ENCODE measurements around the gene RPS25.
"Not testable (repeated sequence)": the region's sequence is repeated elsewhere in the genome, so short reads cannot be mapped to it uniquely, and the experiment has no call there.

Gene RPS25

DNA sequence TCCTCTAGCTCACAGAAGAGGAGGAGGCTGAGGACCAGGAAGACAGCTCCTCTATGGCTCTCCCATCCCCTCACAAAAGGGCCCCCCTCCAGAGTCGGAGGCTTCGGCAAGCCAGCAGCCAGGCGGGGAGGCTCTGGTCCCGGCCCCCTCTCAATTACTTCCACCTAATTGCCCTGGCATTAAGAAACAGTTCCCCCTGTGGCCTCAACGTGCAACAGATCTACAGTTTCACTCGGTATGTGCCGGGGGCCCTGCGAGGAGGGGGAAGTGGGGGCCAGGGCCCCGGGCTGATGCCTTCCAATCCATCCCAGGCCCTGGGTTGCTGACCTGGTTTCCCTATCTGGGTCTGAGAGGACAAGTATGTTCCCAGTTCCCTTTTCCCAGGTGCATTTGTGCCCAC lies 38.7 kb downstream of the RPS25 start:
- no peak for FAIRE-seq
- DNase-seq (ENCODE audit: extremely low spot score, insufficient read length, low read depth) = no peak

DNA sequence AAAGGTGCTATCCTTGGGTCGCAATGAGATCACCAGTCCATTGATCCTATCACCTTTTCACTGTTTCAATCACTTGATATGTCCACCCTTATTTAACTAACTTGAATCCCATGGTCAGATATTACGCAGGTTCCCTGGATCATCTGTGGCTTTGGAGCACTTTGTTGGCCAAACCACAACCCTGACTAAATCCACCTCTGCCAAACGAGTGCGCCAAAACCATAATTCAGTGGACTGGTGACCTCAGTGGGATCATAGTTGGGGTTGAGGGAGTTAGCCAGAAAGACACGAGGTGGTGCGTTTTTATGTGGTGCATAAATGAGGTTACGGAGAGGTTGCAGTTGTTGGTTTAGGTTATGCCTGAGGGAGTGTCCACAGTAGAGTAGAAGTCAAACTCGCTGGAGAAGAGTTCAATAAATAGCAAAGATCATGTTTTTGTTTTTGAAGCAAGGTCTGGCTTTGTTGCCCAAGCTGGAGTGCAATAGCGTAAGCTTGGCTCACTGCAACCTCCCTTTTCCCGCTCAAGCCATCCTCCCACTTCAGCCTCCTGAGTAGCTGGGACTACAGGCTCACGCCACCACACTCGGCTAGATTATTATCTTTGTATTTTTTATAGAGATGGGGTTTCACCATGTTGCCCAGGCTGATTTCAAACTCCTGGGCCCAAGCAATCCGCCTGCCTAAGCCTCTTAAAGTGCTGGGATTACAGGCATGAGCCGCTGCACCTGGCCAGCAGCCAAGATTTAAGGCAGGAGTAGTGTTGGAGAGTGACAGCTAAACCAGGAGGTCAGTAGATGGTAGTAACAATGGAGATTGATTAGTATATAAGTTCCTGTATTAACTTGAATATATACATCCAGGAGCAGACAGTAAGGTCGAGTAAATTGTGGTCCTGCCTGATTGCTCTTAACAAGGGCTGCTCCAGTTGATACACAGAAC lies 42.1 kb downstream of the RPS25 start:
- FAIRE-seq (no peak), DNase-seq (ENCODE audit: extremely low spot score, insufficient read length, low read depth) (no peak)

DNA sequence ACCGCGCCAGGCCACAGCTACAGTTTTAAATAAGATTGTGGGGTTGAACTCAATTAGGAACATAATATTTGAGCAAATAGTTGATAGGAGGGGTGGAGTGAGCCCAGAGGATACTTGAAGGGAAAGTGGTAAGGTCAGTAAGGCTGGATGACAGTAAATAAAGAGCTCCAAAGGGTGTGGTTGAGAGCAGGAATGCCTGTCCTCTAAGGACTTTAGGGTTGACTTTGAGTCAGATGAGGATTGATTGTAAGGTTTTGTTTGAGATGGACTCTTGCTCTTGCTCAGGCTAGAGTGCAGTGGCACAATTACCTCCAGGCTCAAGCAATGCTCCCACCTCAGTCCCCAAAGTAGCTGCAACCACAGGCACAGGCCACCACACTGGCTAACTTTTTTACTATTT lies 44.2 kb downstream of the RPS25 start:
- FAIRE-seq (no peak), DNase-seq (ENCODE audit: extremely low spot score, insufficient read length, low read depth) (no peak)

DNA sequence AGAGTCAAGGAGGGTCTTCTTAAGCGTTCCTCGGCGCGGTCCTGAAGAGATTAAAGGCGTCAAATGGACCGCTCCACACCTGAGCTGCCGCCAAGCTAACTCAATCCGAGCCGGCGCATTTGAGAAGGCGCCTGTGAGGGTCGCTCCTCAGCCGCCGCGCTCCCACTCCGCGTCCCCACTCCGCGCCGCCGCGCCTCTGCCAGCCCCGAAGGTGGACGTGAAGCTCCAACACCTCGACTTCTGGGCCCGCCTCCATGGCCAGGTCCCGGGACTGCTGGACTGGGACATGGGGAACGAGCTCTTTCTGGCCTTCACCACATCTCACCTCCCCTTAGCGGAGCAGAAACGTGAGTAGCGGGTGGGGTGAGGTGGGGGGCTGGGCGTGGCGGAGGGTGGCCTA lies 46.5 kb downstream of the RPS25 start, which contains the start of gene FOXR1:
TSS of gene FOXR1 (plus strand) at position 116 of the 400 bp plus-strand sequence. CDS start at position 287, 171 bp downstream.
- FAIRE-seq = no peak
- DNase-seq (ENCODE audit: extremely low spot score, insufficient read length, low read depth) = no peak

DNA sequence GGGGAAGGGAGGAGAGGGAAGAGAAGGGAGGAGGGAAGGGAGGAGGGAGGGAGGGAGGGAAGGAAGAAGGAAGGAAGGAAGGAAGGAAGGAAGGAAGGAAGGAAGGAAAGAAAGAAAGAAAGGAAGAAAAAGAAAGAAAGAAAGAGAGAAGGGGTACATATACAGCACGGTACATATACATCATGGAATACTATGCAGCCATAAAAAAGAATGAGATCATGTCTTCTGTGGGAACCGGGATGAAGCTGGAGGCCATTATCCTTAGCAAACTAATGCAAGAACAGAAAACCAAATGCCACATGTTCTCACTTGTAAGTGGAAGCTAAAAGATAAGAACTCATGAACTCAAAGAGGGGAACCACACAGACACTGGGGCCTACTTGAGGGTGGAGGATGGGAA lies 48.6 kb downstream of the RPS25 start:
- DNase-seq (ENCODE audit: extremely low spot score, insufficient read length, low read depth); FAIRE-seq: not testable (repeated sequence)

Measured in GM18507 (cell line).